ENCODE measurements around the gene DENND1B.

The DENND1B gene

DNA sequence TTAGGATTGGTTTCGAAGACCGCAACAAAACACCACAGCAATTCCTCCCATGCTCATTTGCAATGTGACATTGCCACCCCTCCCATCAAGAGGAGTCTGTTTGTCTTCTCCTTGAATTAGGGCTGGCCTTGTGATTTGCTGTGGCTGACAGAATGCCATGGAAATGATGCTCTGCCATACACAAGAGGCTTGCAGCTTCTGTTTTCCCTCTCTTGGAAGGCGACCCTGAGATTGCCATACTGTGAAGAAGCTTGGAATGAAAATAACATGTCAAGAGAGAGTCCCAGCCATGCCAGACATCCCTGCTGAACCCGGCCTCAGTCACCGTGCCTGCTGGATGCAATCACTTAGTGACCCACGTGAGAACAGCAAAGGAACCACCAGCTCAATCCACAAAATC, 294.8 kb downstream of the DENND1B start:
- Histone ChIP-seq H3K9ac (ENCODE audit: low read depth, low read length) (no peak overlapping the region), H3K27me3 (ENCODE audit: insufficient read depth, low read length, poor library complexity) (no peaks in the 10 kb centered on the region), H4K20me1 (ENCODE audit: insufficient read depth, low read length) (no peaks in the 10 kb centered on the region), H3K4me2 (ENCODE audit: insufficient read depth, low read length) (no peak overlapping the region), H2AFZ (ENCODE audit: low read depth, low read length) (no peak overlapping the region), H3K36me3 (ENCODE audit: insufficient read depth, low read length) (no peaks in the 10 kb centered on the region), H3K4me1 (ENCODE audit: insufficient read depth, low read length) (peaks cover 16% of the 10 kb centered on the region), H3K27ac (ENCODE audit: low read length) (peak overlapping the region; percentile 55; the same call in 1 of the 2 replicates), H3K9me3 (ENCODE audit: insufficient read depth, low read length, severe bottlenecking) (no peaks in the 10 kb centered on the region), H3K79me2 (ENCODE audit: insufficient read depth, low read length) (no peaks in the 10 kb centered on the region), H3K4me3 (ENCODE audit: low read depth in 1 of 2, low read length in 2 of 2) (no peak overlapping the region)
- ATAC-seq (ENCODE audit: insufficient read depth, low read depth) = no peak
- TF ChIP-seq, protein P1, sequence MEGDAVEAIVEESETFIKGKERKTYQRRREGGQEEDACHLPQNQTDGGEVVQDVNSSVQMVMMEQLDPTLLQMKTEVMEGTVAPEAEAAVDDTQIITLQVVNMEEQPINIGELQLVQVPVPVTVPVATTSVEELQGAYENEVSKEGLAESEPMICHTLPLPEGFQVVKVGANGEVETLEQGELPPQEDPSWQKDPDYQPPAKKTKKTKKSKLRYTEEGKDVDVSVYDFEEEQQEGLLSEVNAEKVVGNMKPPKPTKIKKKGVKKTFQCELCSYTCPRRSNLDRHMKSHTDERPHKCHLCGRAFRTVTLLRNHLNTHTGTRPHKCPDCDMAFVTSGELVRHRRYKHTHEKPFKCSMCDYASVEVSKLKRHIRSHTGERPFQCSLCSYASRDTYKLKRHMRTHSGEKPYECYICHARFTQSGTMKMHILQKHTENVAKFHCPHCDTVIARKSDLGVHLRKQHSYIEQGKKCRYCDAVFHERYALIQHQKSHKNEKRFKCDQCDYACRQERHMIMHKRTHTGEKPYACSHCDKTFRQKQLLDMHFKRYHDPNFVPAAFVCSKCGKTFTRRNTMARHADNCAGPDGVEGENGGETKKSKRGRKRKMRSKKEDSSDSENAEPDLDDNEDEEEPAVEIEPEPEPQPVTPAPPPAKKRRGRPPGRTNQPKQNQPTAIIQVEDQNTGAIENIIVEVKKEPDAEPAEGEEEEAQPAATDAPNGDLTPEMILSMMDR (IDR thresholded peaks at IDR 0.05; ENCODE audit: borderline replicate concordance, extremely low read depth, low read length, poor library complexity, severe bottlenecking) = no peak
- TF ChIP-seq EZH2 (IDR thresholded peaks at IDR 0.05; ENCODE audit: borderline replicate concordance, low read depth, low read length, severe bottlenecking) = no peak
- no peak for DNase-seq

DNA sequence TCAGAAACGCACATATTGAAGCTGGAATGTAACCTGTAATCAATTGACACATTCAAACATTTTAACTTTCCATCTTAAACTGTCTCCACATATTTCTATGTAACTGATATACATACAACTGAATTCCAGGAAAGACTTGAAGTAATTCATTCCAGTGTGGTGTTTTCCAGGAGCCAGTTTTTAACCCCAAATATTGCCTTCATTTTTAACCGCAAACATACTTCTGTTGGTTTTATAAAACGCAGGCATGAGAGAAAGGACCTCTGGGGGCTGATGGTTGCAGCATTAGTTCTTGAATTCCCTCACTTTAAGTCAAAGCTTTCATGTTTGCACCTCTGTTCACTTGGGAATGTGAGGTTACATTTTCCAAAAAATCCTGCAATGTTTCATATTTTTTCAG, 303.1 kb downstream of the DENND1B start:
- DNase-seq (no peak), ATAC-seq (ENCODE audit: insufficient read depth, low read depth) (no peak)
- H3K9ac ChIP-seq (ENCODE audit: low read depth, low read length) = no peak overlapping the region
- H3K9me3 ChIP-seq (ENCODE audit: insufficient read depth, low read length, severe bottlenecking) = no peaks in the 10 kb centered on the region
- H3K4me3 ChIP-seq (ENCODE audit: low read depth in 1 of 2, low read length in 2 of 2) = no peak overlapping the region
- no peaks in the 10 kb centered on the region for H3K4me1 ChIP-seq (ENCODE audit: insufficient read depth, low read length)
- no peak overlapping the region for H2AFZ ChIP-seq (ENCODE audit: low read depth, low read length)
- no peaks in the 10 kb centered on the region for H3K27me3 ChIP-seq (ENCODE audit: insufficient read depth, low read length, poor library complexity)
- H3K4me2 ChIP-seq (ENCODE audit: insufficient read depth, low read length) = no peak overlapping the region
- TF ChIP-seq, protein P1 (IDR thresholded peaks at IDR 0.05; ENCODE audit: borderline replicate concordance, extremely low read depth, low read length, poor library complexity, severe bottlenecking) = no peak
- TF ChIP-seq EZH2 (IDR thresholded peaks at IDR 0.05; ENCODE audit: borderline replicate concordance, low read depth, low read length, severe bottlenecking) = no peak
- no peaks in the 10 kb centered on the region for H3K79me2 ChIP-seq (ENCODE audit: insufficient read depth, low read length)
- no peak overlapping the region for H3K27ac ChIP-seq (ENCODE audit: low read length)
- H4K20me1 ChIP-seq (ENCODE audit: insufficient read depth, low read length) = no peaks in the 10 kb centered on the region
- no peaks in the 10 kb centered on the region for H3K36me3 ChIP-seq (ENCODE audit: insufficient read depth, low read length)

DNA sequence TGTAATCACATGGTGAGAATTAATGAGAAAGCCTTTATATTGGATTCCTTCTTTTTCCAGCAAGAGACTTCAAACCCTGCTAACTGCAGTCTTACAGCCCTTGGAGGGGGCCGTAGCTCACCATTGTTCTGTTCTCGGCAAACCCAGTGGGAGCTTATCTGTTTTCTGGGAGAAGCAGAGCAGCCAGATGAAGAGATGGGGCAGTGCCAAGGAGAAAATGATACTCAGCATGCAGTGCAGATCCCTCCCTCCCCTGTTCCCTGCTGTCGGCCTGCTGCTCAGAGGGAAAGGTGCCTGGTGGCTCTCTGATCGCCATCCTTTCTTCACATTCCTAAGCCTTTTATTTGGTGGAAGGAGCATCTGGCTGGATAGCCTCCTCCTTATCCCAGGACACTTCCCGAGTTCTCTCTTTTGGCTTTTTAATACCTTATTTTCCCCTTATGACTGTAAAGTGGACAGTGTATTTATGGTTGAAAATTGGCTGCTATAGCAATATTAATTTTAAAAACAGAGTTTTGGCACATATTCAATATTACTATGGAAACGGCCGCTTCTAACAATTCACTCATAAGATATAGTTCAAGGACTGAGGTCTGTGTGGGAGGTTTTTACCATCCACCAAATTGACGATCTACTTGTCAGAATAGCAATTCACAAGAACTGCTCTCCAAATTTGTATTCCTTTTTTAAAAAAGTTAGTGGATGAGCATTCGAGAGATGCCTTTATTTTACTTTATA, 303.9 kb downstream of the DENND1B start:
- Histone ChIP-seq H3K4me2 (ENCODE audit: insufficient read depth, low read length) (no peak overlapping the region), H3K36me3 (ENCODE audit: insufficient read depth, low read length) (no peaks in the 10 kb centered on the region), H3K9me3 (ENCODE audit: insufficient read depth, low read length, severe bottlenecking) (no peaks in the 10 kb centered on the region), H3K4me1 (ENCODE audit: insufficient read depth, low read length) (no peaks in the 10 kb centered on the region), H3K79me2 (ENCODE audit: insufficient read depth, low read length) (no peaks in the 10 kb centered on the region), H3K9ac (ENCODE audit: low read depth, low read length) (no peak overlapping the region), H4K20me1 (ENCODE audit: insufficient read depth, low read length) (no peaks in the 10 kb centered on the region), H3K4me3 (ENCODE audit: low read depth in 1 of 2, low read length in 2 of 2) (no peak overlapping the region), H3K27ac (ENCODE audit: low read length) (no peak overlapping the region), H2AFZ (ENCODE audit: low read depth, low read length) (no peak overlapping the region), H3K27me3 (ENCODE audit: insufficient read depth, low read length, poor library complexity) (no peaks in the 10 kb centered on the region)
- ATAC-seq (ENCODE audit: insufficient read depth, low read depth) (no peak), DNase-seq (no peak)
- TF ChIP-seq, protein P1 (IDR thresholded peaks at IDR 0.05; ENCODE audit: borderline replicate concordance, extremely low read depth, low read length, poor library complexity, severe bottlenecking) = no peak
- TF ChIP-seq EZH2 (IDR thresholded peaks at IDR 0.05; ENCODE audit: borderline replicate concordance, low read depth, low read length, severe bottlenecking) = no peak
